Measurements from ENCODE around the gene HYLS1.

HYLS1 gene

DNA sequence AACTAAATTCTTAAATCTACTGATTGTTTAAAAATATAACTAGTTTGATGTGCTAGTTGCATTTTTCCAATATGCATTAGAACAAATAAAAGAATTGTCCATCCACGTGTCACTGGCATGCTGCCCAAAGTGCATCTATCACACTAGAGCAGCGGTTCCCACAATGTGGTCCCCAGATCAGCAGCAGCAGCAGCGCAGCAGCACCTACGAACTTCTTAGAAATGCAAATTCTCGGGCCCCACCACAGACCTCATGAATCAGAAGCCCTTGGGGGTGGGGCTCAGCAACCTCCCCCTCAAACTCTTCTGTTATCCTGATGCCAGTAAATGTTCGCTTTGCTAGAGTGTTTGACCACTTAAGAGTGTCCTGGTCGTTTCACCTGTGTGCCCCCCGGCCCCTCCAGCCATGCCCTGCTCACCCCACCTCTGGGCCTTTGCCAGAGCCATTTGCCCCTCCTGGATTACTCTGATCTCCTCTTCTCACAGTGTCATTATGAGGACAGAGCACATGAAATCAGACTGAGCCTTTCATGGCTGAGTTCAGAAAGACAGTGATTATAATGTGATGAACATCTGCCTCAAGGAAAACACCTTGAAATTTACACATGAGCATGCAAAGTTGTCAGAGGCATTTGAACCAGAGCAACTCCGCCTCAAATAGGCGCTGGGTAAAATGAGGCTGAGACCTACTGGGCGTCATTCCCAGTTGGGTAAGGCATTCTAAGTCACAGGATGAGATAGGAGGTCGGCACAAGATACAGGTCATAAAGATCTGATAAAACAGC is 45.8 kb downstream of the HYLS1 start:
- ATAC-seq (replicated peaks) (no peak), DNase-seq (no peak)
- H3K36me3 Mint-ChIP-seq, result no peaks in the 10 kb centered on the region
- no peaks in the 10 kb centered on the region for H3K4me1 Mint-ChIP-seq
- no peak overlapping the region for H3K27ac Mint-ChIP-seq
- H3K4me3 Mint-ChIP-seq, result no peak overlapping the region
- H3K9me3 Mint-ChIP-seq, result no peaks in the 10 kb centered on the region
- H3K27me3 Mint-ChIP-seq, result peaks cover 16 to 24% of the 10 kb centered on the region in 2 donors

DNA sequence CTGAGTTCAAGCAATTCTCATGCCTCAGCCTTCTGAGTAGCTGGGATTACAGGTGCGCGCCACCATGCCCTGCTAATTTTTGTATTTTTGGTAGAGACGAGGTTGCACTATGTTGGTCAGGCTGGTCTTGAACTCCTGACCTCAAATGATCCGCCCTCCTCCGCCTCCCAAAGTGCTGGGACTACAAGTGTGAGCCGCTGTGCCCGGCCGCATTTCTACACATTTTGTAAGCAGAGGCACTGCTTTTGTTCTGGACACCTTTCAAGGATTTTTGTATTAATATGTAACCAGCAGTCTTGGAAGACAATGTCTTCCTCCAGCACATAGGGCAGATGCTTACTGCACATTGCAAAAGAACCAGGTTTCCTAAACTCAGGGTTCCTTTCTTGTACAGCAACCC is 47.0 kb downstream of the HYLS1 start:
- no peak overlapping the region for H3K27ac Mint-ChIP-seq
- DNase-seq (no peak), ATAC-seq (replicated peaks) (no peak)
- no peaks in the 10 kb centered on the region for H3K9me3 Mint-ChIP-seq
- H3K4me3 Mint-ChIP-seq, result no peak overlapping the region
- peaks cover 13 to 19% of the 10 kb centered on the region in 2 donors for H3K27me3 Mint-ChIP-seq
- no peaks in the 10 kb centered on the region for H3K36me3 Mint-ChIP-seq
- H3K4me1 Mint-ChIP-seq, result no peaks in the 10 kb centered on the region

DNA sequence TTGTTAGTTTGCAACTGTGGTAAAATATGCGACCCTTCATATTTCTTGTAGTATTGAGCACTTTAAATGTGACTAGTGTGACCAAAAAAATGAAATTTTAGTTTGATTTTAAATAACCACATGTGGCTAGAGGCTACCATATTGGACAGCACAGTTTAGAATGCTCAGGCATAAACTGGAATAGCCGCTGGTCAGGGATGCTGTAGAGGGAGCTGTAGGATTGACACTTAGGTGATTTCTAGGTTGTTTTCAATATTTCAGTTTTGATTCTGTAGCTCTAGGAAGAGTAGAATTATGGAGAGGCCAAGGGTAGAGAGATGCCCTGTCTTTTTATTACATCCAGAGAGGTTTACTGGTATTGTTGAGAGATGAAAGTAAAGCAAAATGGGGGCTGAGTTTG is 47.6 kb downstream of the HYLS1 start:
- no peaks in the 10 kb centered on the region for H3K9me3 Mint-ChIP-seq
- H3K36me3 Mint-ChIP-seq, result no peaks in the 10 kb centered on the region
- H3K27ac Mint-ChIP-seq, result no peak overlapping the region

DNA sequence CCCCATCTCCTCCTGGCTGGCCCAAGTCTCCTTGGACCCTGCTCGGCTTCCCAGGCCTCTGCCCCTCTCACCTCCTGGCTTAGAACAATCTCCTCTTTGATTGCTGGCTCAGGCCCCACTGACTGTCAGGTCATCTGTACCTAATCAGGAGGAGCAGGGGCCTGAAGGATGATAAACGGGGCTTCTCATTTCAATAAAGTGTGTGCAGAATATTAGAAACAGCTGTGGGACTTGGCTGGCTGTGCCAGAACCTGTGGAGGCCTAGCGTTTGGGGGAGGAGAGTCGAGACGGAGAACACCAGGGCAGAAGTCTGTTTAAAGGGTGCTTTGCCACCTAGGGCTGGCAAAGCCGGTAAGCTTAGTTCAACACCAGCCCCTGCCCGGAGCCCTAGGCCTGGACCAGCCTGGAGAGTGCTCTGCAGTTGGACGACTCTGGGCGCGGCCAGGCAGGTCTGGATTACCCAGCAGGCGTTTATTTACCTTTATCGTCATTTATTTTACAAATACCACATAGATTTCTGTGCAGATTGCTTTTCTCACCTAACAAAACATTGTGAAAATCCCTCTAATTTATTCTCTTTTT is 48.2 kb downstream of the HYLS1 start:
- no peaks in the 10 kb centered on the region for H3K36me3 Mint-ChIP-seq
- H3K4me3 Mint-ChIP-seq, result no peak overlapping the region
- H3K27me3 Mint-ChIP-seq, result peaks cover 6 to 12% of the 10 kb centered on the region in 2 donors
- H3K27ac Mint-ChIP-seq, result no peak overlapping the region
- no peaks in the 10 kb centered on the region for H3K9me3 Mint-ChIP-seq
- ATAC-seq (replicated peaks) (no peak), DNase-seq (no peak)
- H3K4me1 Mint-ChIP-seq, result no peaks in the 10 kb centered on the region

More for the DNA sequence above, 47.6 kb downstream of the HYLS1 start:
- no peak for DNase-seq
- no peaks in the 10 kb centered on the region for H3K4me1 Mint-ChIP-seq
- no peak overlapping the region for H3K4me3 Mint-ChIP-seq
- peaks cover 7 to 13% of the 10 kb centered on the region in 2 donors for H3K27me3 Mint-ChIP-seq
- ATAC-seq (replicated peaks), result no peak

DNA sequence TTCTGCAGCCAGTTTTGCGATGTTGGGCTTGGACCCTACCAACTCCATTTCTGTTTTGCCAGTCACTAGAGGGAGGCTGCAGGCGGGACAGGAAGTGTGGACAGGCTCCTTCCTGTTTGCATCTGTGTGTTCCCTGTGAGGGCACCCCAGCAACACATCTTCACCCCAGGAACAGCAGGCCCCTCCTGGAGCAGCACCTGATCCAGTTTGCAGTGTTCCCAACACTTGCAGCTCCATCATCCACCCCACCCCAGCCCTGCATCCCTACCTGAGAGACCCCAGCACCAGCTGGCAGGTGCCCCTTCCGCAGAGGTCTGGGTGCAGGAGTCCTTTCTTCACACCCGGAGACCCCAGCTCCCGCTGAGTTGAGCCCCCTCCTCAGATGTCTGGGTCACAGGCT is 51.0 kb downstream of the HYLS1 start:
- ATAC-seq (replicated peaks), result no peak
- peaks cover 6 to 7% of the 10 kb centered on the region in 2 donors for H3K27me3 Mint-ChIP-seq
- no peaks in the 10 kb centered on the region for H3K36me3 Mint-ChIP-seq
- no peak overlapping the region for H3K4me3 Mint-ChIP-seq
- DNase-seq, result no peak
- peaks cover 3 to 6% of the 10 kb centered on the region in 2 donors for H3K4me1 Mint-ChIP-seq
- H3K9me3 Mint-ChIP-seq, result no peaks in the 10 kb centered on the region
- H3K27ac Mint-ChIP-seq, result no peak overlapping the region

DNA sequence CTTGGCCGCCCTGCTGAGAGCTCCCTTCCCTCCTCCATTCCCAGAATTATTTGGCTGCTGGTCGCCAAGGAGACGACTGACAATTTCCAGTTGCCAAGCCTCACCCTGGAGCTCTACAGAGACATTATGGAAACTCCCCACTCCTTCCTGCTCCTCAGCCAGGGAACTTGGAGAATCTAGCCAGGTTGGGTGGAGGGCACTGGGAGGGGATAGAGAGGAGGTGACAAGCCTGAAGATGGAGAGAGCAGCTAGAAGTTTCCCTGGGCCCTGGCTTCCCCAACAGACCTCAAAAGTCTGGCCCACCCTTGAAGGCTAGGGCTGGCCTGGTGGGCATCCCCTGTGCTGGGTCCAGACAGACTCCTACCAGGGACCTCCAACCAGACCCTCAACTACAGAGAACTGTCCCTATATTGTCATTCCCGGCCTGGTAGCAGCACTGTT is 51.6 kb downstream of the HYLS1 start:
- DNase-seq (no peak), ATAC-seq (replicated peaks) (no peak)
- Mint-ChIP-seq H3K4me3 (no peak overlapping the region), H3K9me3 (no peaks in the 10 kb centered on the region), H3K27ac (no peak overlapping the region), H3K27me3 (peaks cover 6% of the 10 kb centered on the region in 2 donors), H3K36me3 (no peaks in the 10 kb centered on the region), H3K4me1 (peaks cover 3 to 6% of the 10 kb centered on the region in 2 donors)

DNA sequence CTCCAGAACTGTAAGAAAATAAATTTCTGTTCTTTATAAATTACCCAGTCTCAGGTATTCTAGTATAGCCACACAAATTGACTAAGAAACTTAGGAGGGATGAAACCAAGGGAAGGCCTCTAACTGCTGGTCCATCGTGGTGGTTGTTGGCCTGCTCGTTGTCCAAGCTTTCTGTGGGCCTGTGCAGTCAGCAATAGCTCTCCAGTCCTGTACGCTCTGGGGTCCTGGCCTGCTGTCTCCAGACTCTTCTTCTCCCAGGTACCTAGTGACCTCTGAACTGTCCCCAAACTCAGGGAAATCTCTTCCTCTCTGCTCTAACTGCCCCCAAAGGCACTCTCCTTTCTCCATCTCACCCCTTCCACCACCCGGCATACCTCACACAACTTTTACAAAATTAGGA is 52.7 kb downstream of the HYLS1 start:
- ATAC-seq (replicated peaks) (no peak), DNase-seq (no peak)
- Mint-ChIP-seq H3K36me3 (no peaks in the 10 kb centered on the region), H3K27me3 (peaks cover 6 to 12% of the 10 kb centered on the region in 2 donors), H3K27ac (no peak overlapping the region), H3K4me1 (peaks cover 3 to 6% of the 10 kb centered on the region in 2 donors), H3K9me3 (no peaks in the 10 kb centered on the region), H3K4me3 (no peak overlapping the region)

DNA sequence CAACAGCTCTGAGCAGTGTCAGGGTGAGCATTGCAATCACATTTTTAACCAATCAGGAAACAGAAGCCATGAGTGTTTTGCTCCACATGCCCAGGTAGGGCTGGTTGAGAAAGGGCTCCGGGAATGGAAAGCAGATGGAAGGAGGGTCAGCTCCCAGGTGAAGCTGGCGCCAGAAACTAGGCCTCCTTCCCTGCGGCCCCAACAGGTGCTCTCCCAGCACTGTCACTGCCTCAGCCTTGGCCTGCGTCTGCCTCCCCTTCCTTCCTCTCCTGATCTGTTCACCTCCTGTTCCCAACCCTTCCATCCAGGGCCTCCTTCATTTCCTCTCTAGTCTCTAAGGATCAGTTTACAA is 53.8 kb downstream of the HYLS1 start:
- no peaks in the 10 kb centered on the region for H3K36me3 Mint-ChIP-seq
- H3K27ac Mint-ChIP-seq, result no peak overlapping the region
- no peak for DNase-seq
- peaks cover 6 to 12% of the 10 kb centered on the region in 2 donors for H3K27me3 Mint-ChIP-seq
- peaks cover 3 to 6% of the 10 kb centered on the region in 2 donors for H3K4me1 Mint-ChIP-seq
- no peaks in the 10 kb centered on the region for H3K9me3 Mint-ChIP-seq
- H3K4me3 Mint-ChIP-seq, result no peak overlapping the region
- ATAC-seq (replicated peaks), result no peak

DNA sequence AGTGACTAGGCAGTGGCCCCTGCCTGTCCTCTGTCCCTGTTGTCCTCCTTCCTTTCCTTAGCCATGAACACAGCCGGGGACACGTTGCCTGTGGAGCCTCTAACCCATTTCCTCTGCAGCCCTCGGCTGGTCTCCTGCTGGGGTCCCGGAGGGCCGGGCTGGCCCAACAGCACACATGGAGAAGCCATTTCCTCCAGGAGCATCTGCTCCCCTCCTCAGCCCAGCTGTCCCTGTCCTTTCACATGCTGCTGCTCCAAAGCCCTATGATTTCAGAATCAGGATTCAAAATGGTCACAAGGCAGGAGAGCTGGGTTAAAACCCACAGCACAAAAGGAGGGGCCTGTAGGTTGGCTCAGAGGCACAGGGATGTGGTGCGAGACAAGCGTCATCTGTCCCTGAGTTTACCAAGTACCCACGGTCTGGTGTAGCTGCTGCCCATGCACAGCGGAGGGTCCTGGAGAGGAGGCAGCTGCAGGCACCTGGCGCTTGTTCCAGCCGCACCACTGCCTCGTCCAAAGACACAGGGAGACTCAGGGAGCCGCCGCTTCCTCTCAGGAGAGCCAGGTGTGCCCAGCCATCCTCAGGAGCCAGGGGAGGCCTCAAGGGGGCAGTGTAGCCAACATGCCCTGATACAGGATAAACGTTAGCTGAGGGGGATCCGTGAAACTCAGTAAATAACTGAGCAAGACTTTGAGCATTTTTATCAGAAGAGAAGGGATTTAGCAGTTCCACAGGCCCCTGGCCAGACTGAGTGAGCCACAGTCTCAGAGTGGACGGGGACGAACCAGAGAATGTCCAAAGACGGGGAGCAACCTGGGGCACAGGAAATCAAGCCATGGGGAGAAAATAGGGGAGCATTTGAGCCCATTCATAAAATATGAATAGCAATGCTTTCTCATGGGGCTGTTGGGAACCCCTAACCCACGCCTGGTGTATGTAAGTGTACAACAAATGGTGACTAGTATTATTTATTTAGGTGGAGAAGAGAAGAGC is 54.4 kb downstream of the HYLS1 start:
- DNase-seq, result no peak
- Mint-ChIP-seq H3K4me3 (no peak overlapping the region), H3K4me1 (peaks cover 3 to 6% of the 10 kb centered on the region in 2 donors)

DNA sequence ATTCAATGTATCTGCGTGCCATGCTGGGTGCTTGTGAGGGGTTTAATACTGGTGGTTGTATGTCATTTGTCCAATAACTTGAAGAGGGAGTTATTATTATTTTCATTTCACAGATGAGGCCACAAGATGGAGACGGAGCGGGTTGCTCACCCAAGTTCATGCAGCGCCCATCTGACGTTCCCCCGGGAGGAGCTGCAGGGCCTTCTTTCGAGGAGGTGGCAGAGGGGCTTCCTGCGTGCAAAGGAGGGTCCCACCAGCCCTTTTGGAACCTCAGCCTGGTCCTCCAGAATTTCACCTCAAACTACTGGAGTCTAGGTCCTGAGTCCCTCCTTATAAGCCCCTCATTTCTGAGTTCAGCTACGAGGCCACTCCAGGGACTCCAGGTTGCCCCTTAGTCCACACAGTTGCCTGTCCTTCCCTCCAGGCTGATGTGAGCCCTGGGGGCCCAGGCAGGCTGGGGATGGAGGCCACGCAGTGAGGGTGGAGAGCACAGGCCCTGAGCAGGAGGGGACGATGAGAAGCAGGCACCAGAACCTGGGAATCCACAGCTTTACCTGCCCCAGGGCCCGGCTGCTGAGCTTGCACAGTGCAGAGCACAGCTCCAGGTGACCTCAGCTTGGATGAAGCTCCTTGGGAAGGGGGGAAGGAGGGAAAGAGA is 55.4 kb downstream of the HYLS1 start:
- ATAC-seq (replicated peaks) (no peak), DNase-seq (no peak)
- Mint-ChIP-seq H3K4me3 (no peak overlapping the region), H3K27ac (no peak overlapping the region), H3K36me3 (no peaks in the 10 kb centered on the region), H3K9me3 (no peaks in the 10 kb centered on the region), H3K4me1 (peaks cover 3 to 6% of the 10 kb centered on the region in 2 donors), H3K27me3 (peaks cover 6 to 12% of the 10 kb centered on the region in 2 donors)

More for the DNA sequence above, 54.4 kb downstream of the HYLS1 start:
- H3K27ac Mint-ChIP-seq, result no peak overlapping the region
- H3K27me3 Mint-ChIP-seq, result peaks cover 6 to 12% of the 10 kb centered on the region in 2 donors
- H3K36me3 Mint-ChIP-seq, result no peaks in the 10 kb centered on the region
- peak; percentile 54 to 61 for ATAC-seq (replicated peaks)
- H3K9me3 Mint-ChIP-seq, result no peaks in the 10 kb centered on the region

DNA sequence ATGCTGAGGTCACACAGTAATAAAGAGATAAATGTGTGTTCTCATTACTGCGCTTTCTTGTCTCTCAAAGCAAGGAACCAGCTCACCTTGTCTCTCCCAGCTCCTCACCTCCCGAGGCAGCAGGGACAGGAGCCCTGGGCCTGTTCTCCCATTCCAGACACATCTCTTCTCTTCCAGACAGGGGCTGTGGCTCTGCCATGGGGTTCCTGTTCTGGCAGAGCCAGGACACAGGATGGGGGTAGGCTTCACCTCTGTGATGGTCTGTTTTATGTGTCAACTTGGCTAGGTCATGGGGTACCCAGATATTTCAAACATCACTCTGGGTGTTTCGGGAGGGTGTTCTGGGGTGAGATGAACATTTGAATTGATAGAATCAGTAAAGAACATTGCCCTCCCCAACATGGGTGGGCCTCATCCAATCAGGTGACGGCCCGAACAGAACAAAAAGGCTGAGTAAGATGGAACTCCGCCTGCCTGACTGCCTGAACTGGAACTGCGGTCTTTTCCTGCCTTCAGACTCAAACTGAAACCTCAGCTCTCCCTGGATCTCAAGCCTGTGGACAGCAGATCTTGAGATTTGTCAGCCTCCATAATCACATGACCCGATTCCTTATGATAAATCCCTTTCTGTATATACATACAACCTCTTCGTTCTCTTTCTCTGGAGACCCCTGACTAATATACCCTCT is 56.3 kb downstream of the HYLS1 start:
- Mint-ChIP-seq H3K4me1 (peaks cover 3 to 6% of the 10 kb centered on the region in 2 donors), H3K27ac (no peak overlapping the region), H3K27me3 (peaks cover 6 to 12% of the 10 kb centered on the region in 2 donors), H3K9me3 (no peaks in the 10 kb centered on the region), H3K4me3 (no peak overlapping the region), H3K36me3 (no peaks in the 10 kb centered on the region)
- DNase-seq, result no peak
- no peak for ATAC-seq (replicated peaks)

DNA sequence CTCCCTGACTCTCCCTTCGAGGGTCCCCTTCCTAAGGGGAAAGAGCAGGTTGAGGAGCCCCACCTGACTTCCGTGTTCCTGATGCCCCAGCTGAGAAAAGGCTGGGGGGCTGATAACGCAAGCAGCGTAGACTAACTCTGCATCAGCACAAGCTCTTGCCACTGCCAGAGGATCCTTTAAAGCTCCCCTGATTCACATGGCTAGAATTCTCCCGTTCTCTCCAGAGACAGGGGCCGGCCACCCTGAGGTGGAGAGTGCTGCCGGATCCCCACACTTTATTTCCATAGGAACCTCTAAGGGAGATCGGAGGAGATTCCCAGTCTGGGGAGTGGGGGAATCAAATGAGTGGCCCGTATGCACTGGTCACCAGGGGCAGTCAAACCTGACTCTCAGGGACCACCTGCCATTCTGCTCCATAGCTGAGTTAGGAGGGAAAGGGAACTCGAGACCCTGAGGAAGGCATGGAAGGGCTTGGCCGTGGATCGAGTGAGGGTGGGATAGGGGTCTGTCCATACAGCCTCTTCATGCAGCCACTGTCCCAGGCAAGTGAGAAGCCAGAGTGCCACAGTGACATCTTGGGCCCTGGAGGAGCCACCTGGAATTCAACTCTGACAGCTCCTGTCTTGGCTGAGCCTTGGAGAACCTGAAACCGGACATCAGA is 57.0 kb downstream of the HYLS1 start:
- H3K36me3 Mint-ChIP-seq, result no peaks in the 10 kb centered on the region
- H3K27ac Mint-ChIP-seq, result no peak overlapping the region
- no peak overlapping the region for H3K4me3 Mint-ChIP-seq
- DNase-seq (no peak), ATAC-seq (replicated peaks) (no peak)
- H3K4me1 Mint-ChIP-seq, result peaks cover 3 to 6% of the 10 kb centered on the region in 2 donors
- H3K9me3 Mint-ChIP-seq, result no peaks in the 10 kb centered on the region
- peaks cover 6 to 12% of the 10 kb centered on the region in 2 donors for H3K27me3 Mint-ChIP-seq
